CD1c-positive myeloid dendritic cell (primary cell): ENCODE data around the gene FAM83D.

Source experiments
- DNase-seq: peaks from one replicate; pipeline ENCODE4 v3.0.0-alpha.2; 2016; ENCODE audit errors: extremely low spot score

The FAM83D gene

DNA sequence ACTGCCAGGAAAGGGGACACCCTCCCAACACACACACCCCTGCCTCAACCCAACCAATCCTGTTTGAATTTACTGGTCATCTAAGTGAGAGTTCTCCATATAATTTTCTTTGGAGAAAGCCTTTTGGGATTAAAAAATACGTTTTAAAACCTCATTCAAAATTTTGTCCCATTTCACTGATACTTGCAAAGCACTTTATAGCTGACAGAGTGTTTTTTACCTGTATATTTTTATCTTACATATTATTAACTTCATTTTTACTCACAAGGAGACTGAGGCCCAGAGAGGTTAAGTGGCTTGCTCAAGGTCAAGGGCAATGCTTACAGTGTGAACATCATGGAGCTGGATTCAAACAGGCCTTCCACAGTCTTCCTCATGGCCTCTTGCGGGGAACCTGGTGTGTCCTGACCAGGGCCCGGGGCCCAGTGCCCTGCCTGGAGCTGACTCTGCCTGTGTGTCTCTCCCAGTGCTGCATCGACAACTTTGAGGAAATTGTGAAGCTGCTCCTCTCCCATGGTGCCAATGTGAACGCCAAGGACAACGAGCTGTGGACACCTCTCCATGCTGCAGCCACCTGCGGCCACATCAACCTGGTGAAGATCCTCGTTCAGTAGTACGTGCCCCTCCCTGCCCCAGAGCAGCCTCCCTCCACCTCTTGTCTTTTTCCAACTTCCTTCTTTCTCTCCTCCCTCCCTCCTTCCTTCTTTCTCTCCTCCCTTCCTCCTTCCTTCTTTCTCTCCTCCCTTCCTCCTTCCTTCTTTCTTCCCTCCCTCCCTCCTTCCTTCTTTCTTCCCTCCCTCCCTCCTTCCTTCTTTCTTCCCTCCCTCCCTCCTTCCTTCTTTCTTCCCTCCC lies 30.9 kb upstream of the FAM83D start:
- no peak for DNase-seq

DNA sequence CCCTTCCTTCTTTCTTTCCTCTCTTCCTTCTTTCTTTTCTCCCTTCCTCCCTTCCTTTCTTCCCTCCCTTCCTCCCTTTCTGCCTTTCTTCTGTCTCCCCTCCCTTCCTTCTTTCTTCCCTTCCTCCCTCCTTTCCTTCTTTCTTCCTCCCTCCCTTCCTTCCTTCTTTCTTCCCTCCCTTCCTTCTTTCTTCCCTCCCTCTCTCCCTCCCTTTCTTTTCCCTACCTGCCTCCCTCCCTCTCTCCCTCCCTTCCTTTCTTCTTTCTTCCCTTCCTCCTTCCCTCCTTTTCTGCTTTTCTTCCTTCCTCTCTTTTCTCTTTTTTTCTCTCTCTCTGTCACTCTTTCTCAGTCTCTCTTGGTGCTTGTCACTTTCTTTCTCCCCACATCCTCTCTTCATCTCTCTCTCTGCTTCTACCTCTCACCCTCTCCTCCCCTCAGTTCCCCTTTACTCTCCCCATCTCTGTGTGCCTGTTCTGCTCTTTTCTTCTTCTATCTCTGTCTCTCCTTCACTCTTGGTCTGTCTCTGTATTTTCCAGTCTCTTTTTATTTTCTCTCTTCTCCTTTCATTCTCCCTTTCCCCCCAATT lies 30.1 kb upstream of the FAM83D start:
- DNase-seq: no peak

DNA sequence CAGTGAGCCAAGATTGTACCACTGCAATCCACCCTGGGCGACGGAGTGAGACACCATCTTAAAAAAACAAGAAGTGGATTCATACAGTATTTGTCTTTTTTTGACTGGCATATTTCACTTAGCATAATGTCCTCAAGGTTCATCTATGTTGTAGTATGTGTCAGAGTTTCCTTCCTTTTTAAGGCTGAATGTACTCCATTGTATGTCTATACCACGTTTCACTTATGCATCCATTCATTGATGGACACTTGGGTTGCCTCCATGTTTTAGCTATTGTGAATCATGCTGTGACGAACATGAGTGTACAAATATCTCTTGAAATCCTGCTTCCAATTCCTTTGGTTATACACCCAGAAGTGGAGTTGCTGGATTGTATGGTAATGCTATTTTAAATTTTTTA lies 28.9 kb upstream of the FAM83D start:
- DNase-seq: no peak

DNA sequence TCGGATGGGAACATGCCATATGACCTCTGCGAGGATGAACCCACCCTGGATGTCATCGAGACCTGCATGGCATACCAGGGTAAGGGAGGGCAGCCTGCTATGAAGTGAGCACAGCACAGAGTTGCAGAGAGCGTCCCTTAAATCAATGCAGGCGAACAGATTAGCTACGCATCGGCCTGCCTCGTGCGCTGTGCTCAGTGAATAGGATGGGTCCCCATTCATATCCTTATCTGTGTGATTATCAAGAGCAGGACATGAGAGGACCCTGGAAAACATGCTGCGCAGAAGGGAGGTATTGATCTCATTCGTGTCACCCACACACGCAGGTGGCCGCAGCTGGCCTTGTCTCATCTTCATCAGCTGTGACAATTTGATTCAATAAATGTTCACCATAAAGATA lies 25.6 kb upstream of the FAM83D start:
- DNase-seq: no peak

DNA sequence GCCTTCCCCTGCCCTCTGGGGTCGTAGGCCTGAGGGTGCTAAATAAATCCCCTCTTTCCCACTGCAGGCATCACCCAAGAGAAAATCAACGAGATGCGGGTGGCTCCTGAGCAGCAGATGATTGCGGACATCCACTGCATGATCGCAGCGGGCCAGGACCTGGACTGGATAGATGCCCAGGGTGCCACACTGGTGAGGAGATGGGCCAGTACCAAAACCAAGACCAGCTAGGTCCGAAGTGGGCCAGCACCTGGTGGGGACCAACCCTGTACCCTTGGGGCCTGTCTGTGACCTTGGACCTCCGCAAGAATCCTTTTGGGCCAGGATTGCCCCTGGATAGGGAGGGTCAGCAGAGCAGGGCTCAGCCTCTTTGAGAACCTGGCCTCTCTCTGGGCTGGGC lies 23.6 kb upstream of the FAM83D start:
- DNase-seq: no peak

DNA sequence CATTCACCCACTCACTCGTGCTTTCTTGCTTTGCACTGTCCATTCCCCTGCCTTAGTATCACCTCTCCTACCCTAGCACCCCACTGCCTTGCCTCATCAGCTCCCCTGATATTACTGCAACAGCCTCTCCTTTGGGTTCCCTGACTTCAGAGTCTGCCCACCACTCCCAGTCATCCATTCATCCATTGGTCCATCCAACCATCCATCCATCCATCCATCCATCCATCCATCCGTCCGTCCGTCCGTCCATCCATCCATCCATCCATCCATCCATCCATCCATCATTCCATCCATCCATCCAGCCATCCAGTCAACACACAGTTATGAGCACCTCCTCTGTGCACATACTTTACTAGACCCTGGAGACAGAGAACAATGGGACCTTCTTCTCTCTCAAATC lies 22.9 kb upstream of the FAM83D start:
- DNase-seq: no peak

DNA sequence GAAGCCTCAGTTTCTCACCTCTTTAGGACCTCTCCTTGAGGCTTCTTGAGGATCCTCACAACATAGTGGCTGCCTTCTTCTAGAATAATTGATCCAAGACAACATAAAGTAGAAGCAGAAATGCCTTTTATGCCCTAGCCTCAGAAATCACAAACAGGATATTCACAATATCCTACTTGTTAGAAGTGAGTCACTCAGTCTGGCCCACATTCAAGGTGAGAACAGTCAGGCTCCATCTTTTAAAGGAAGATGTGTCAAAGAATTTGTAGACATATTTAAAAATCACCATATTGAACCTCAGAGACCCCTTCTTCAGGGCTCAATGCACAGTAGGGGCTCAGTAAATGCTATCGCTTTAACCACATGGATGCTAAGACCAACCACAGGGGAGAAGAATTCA lies 20.8 kb upstream of the FAM83D start:
- DNase-seq: no peak

DNA sequence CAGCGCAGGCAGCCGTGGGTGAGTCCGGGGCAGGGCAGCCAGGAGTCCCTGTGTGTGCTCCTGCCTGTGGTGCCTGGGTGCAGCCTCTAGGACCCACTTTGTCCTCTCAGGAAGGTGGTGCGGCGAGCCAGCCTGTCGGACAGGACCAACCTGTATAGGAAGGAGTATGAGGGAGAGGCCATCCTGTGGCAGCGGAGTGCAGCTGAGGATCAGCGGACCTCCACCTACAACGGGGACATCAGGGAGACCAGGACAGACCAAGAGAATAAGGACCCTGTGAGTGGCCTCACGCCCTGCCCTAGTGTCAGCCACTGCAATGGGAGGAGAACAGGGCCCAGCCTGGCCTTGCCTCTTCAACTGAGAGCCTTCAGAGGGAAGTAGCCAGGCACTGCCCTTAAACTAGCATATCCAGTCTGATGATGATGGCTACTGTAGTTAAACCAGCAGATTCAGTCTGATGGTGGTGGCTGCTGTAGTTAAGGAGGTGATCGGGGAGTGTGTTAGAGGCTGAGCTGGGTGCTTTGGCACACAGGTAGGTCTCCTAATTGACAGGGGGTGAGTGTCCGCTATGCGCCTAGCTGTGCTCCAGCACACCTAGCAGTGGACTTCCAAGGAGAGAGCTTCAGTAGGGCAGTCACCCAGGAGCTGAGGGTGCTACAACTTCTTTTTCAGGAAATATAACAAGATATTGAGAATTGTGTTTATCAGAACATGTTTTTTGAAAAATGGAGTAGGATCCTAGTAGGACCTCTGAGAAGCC lies 18.1 kb upstream of the FAM83D start:
- no peak for DNase-seq

DNA sequence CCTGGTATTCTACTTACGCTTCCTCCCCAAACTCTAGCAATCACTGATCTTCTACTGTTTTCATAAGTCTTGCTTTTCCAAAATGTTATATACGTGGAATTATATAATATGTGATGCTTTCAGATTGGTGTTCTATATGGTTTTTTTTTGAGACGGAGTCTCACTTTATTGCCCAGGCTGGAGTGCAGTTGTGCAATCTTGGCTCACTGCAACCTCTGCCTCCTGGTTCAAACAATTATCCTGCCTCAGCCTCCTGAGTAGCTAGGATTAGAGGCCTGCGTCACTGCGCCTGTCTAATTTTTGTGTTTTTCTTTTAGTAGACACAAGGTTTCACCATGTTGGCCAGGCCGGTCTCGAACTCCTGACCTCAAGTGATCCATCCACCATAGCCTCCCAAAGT lies 10.9 kb upstream of the FAM83D start:
- DNase-seq: no peak

DNA sequence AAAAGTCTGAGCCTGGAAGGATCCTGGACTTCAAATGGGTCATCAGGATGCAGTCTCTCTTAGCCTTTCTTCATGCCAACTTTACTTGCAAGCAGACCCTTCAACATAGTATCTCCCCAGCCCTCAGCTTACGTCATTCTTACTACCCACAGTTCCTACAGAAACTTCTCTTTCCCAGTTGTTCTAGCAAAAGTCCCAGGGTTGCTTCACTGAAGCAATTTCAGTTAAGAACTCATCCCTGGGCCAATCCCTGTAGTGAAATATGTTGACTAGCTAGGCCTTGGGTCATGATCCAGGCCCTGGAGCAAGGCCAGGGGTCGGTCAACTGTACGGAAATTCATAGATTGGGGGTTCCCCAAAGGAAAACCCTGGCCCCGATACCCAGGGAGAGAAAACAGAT lies 8.6 kb upstream of the FAM83D start:
- no peak for DNase-seq

DNA sequence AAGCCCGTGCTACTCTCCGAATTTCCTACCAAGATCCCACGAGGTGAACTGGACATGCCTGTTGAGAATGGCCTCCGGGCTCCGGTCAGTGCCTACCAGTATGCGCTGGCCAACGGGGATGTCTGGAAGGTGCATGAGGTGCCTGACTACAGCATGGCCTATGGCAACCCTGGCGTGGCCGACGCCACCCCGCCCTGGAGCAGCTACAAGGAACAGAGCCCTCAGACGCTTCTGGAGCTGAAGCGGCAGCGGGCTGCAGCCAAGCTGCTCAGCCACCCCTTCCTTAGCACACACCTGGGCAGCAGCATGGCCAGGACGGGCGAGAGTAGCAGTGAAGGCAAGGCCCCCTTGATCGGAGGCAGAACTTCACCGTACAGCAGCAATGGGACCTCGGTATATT lies 8.0 kb upstream of the FAM83D start:
- DNase-seq: no peak

DNA sequence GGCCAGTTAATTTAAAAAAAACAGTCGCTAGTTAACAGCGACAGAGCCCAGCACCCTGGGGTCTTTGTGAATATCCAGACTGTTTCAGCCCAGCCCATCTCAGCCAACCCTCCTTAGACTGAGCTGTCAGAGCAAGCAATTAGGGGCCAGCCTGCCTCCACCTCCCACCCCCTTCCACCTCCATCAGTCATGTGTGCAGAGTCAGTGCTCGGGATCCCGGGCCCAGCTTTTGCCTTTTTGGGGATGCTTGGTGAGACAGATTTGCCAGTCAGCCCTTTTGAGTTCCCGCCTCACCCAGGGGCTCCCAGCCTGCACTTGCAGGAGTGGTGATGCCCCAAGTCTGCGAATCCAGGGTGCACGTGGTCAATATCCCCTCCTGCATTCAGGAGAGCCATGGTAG lies 6.5 kb upstream of the FAM83D start:
- DNase-seq: no peak

DNA sequence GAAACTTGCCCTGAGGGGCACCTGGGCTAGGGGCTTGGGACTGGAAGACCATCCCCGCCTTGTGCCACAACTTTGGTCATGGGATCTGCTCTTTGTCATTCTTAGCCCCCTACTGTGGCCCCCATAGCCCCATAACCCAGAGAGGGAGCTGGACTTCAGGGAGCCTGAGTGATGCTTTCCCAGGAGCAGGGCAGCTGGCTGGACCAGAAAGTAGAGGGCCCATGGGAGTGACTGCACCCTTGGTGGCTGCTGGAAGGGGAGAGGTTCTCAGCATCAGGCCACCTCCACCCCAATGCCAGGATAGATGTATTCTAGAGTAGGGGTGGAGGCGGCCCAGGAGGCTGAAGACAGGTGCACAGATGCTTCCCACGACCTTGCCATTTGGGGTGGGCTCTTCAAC lies 5.8 kb upstream of the FAM83D start:
- no peak for DNase-seq

DNA sequence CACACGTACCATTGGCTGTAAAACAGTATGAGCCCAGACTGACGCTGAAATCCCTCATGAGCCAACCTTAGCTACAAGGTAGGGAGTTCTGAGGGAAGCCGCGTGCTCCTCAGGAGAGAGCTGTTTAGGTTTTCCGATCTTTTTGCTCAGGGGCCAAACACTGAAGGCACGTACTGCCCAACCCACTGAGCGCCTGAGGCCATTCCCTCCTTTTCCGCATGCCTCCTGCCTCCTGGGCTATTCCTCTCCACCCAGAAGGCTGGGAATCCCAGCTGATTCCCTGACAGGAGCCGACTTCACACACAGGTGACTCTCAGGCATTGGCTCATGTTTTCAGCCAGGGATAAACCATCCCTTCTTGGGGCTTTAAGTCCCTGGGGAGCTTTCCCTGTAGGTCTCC lies 5.4 kb upstream of the FAM83D start:
- no peak for DNase-seq

DNA sequence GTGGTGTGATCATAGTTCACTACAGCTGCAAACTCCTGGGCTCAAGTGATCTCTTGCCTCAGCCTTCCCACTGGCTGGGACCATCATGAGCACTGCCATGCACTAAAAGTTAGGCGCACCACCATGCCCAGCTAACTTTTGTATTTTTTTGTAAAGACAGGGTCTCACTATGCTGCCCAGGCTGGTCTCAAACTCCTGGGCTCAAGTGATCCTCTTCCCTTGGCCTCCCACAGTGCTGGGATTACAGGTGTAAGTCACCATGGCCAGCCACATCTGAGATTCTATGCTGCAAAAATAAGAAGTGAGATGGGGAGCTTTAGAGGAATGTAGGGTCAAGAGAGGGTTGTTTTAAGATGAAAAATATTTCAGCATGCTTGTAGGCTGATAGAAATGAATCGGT lies 1.5 kb upstream of the FAM83D start:
- no peak for DNase-seq

DNA sequence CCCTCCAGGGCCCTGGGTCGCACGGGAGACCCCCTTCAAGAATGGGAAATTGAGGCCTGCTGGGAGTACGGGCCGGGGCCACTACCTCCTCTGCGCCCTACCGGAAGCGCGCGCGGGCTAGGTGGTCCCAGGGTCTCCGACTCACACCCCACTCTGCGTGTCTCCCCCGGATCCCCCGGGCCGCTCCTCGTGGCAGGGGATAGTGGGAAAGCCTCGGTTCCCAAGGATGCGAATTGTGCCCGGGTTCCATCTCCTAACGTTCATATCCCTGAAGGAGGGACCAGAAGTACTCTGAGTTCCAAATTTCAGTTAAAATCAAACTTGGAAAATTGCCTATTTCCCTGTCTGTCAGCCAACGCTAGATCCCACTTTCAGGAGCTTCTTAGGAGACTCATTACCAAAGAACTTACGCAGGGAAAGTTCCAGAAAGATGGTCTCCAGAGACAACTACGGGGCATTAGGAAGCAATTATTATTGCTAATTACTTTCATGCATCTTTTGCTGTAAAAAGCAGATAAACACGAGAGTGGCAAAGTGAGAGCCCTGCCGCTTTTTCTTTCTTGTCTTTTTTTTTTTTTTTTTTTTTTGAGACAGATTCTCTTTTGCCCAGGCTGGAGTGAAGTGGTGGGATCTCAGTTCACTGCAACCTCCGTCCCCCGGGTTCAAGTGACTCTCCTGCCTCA lies 858 bp downstream of the FAM83D start:
- no peak for DNase-seq

DNA sequence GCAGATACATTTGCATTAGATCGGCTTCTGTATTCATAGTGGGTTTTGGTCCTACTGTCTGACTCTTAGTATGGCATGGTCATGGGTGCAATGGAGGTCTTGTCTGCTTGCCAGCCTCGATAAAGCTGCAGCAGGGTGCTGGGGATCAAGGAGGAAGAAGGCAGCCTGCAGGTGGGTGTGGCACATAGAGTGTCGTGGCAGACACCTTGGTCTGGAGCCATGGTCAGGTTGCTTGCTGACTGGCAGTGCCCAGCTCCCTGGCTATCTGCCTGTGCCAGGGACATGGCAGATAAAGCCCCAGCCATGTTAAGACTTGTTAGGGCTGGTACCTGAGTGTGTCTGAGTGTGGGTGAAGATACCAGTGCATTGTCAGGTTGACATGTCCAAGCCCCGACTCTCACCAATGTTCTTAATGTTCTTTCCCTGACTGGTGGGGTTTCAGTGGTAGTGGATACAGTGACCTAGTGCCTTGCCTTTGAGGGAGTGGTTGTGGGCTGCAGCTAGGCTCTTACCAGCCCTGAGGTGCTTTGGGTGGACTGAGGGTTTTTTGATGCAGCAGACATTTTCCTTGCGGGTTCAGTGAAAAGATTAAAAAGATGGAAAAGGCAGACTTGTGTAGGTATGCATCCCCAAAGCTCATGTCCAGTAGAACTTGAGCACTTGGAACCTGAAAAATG lies 1.8 kb downstream of the FAM83D start:
- no peak for DNase-seq

DNA sequence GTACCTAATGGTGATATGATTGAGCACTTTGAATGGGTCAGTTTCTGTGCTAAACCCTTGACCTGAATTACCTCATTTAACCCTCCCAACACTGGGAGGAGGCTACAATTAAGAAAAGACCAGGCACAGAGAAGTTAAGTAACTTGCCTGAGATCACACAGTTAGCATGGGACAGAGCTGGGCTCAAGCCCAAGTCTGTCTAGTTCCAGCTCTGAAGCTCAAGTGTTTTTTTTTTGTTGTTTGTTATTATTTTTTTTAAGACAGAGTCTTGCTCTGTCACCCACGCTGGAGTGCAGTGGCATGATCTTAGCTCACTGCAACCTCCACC lies 4.0 kb downstream of the FAM83D start:
- DNase-seq: no peak

DNA sequence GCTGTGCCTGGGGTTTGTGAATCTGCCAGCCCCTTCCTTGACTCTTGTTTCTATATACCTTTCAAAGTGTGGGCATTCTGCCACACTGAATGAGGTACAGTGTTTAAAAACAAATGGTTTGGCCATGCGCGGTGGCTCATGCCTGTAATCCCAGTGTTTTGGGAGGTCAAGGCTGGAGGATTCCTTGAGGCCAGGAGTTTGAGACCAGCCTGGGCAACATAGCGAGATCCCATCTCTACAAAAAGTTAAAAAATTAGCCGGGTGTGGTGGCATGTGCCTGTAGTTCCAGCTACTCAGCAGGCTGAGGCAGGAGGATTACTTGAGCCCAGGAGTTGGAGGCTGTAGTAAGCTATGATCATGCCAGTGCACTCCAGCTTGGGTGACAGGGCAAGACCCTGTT lies 5.8 kb downstream of the FAM83D start:
- DNase-seq: no peak

DNA sequence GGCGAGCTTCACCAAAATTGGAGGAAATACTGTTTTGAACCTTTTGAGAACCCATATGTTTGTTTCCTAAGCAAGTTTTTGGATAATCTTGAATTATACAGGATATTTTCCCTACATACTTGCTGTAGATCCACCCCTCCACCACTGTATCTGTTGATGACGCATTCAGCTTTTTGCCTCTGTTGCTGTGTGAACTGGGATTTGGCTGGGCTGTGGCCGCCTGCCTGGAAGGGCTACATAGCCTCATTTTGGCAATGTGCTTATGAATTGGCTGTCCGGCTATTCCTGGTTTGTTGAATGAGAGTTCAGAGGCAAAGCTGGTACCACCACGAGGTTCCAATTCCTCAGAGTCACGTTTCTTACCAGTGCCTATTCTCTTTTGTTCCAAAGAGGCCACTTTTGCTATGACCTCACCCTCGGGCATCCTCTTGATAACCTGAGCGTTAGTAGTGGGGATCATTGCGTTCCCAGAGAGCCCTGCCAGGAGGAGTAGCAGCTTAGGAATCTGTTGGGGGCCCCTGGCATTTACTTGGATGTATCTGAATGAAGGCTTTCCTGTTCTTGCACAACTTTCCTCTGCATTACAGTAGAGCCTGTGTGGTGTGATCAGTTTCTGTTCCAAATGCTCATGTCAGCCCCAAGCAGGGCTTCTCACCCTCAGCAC lies 6.4 kb downstream of the FAM83D start:
- DNase-seq: no peak

DNA sequence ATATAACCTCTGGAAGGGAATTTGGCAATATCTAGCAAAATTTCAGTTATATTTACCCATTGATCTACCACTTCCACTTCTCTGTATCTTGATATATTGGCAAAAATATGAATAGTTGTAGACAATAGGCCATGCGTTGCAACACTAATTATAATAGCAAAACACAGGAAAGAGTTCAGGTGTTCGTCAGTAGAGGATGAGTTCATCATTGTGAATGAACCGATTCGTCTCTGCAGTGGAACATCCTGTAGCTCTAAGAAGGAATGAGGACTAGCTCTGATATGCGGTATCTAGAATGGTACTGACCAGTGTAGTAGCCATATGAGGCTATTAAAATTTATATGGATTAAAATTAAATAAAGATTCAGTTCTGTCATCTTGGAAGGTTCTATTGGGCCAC lies 8.3 kb downstream of the FAM83D start:
- DNase-seq: no peak

DNA sequence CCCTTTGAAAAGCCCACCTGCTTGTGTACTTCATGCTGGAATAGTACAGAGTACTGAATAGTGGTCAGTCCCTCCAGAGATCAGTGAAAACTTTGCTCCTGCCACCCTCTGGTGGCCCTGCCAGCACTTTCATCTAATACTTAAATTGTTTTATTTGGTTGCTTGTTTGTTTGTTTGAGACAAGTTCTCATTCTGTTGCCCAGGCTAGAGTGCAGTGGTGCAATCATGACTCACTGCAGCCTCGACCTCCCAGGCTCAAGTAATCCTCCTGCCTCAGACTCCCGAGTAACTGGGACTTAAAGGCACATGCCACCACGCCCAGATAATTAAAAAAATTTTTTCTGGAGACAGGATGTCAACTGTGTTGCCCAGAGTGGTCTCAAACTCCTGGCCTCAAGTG lies 9.1 kb downstream of the FAM83D start:
- peak; percentile 3 for DNase-seq
